ENCODE measurements around the gene CDH13.
A peak's percentile ranks its signal among the peaks of the same experiment; 100 is the strongest.

Gene CDH13

GRCh38 chr16:83365166-83365565, 738.4 kb downstream of the CDH13 start:
- no peak for TF ChIP-seq CTCF (IDR thresholded peaks at IDR 0.05)
- H3K27ac ChIP-seq, result no peak overlapping the region

- no peak overlapping the region for H3K27ac ChIP-seq
- TF ChIP-seq ZFX (IDR thresholded peaks at IDR 0.05; ENCODE audit: borderline replicate concordance), result no peak
- no peak for TF ChIP-seq CTCF (IDR thresholded peaks at IDR 0.05)
These were observed 739.5 kb downstream of the CDH13 start for GRCh38 chr16:83366228-83366627.

GRCh38 chr16:83374979-83375378, 748.2 kb downstream of the CDH13 start:
- TF ChIP-seq CTCF (IDR thresholded peaks at IDR 0.05) (no peak), ZFX (IDR thresholded peaks at IDR 0.05; ENCODE audit: borderline replicate concordance) (no peak)
- H3K27ac ChIP-seq, result no peak overlapping the region

GRCh38 chr16:83389751-83390150, 763.0 kb downstream of the CDH13 start:
- H3K27ac ChIP-seq, result no peak overlapping the region
- TF ChIP-seq CTCF (IDR thresholded peaks at IDR 0.05) (no peak), ZFX (IDR thresholded peaks at IDR 0.05; ENCODE audit: borderline replicate concordance) (no peak)

DNA sequence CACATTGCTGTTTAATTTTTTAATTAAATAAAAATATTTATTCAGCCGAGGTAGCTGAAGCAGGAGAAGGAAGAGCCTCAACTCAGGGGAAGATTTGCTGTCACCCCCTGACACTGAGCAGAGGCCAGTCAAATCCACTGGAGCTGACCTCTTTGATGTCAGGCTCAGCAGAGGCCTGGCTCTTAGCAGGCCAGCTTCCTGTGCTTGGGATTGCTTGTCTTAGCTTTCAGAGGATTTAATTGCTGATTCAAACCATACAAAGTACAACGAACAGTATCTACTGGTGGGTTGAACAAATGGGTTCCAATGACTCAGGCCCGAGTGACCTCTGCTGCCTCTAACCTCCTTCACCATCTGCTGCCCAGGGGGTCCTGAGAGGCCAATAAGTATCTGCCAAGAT, 764.0 kb downstream of the CDH13 start:
- H3K27ac ChIP-seq, result no peak overlapping the region
- TF ChIP-seq ZFX (IDR thresholded peaks at IDR 0.05; ENCODE audit: borderline replicate concordance), result no peak
- TF ChIP-seq CTCF (IDR thresholded peaks at IDR 0.05), result no peak

GRCh38 chr16:83392743-83393142, 766.0 kb downstream of the CDH13 start:
- TF ChIP-seq CTCF (IDR thresholded peaks at IDR 0.05) (no peak), ZFX (IDR thresholded peaks at IDR 0.05; ENCODE audit: borderline replicate concordance) (no peak)
- no peak overlapping the region for H3K27ac ChIP-seq

GRCh38 chr16:83393196-83393981, 766.6 kb downstream of the CDH13 start:
- TF ChIP-seq CTCF (IDR thresholded peaks at IDR 0.05), result peak; percentile 15; the same call in 1 of the 2 replicates
- no peak for TF ChIP-seq ZFX (IDR thresholded peaks at IDR 0.05; ENCODE audit: borderline replicate concordance)

More at GRCh38 chr16:83393196-83393981, 766.6 kb downstream of the CDH13 start:
- H3K27ac ChIP-seq, result no peak overlapping the region
